HG02759 (cell line): ENCODE measurements around the gene THAP4.

Experiments
- ATAC-seq: cut with Tn5 transposase; IDR thresholded peaks from one replicate; pipeline ENCODE4 v1.9.1; 2021; ENCODE audit warnings: mild to moderate bottlenecking, moderate library complexity; ENCODE audit not compliant: unreplicated experiment

THAP4 gene

GRCh38 chr2:241565411-241565810, 71.5 kb downstream of the THAP4 start:
- ATAC-seq, result no peak

GRCh38 chr2:241564596-241565410, 72.2 kb downstream of the THAP4 start:
- ATAC-seq, result no peak

GRCh38 chr2:241563981-241564595, 72.9 kb downstream of the THAP4 start:
- ATAC-seq, result no peak

GRCh38 chr2:241563571-241563980, 73.4 kb downstream of the THAP4 start:
- no peak for ATAC-seq

GRCh38 chr2:241563031-241563507, 73.9 kb downstream of the THAP4 start:
- ATAC-seq, result no peak

- no peak for ATAC-seq
Measured at GRCh38 chr2:241562269-241562891, 74.6 kb downstream of the THAP4 start.

GRCh38 chr2:241561832-241562231, 75.1 kb downstream of the THAP4 start:
- ATAC-seq, result no peak

GRCh38 chr2:241560883-241561474, 76.0 kb downstream of the THAP4 start:
- ATAC-seq, result no peak

- ATAC-seq, result no peak
Measured at GRCh38 chr2:241560162-241560882, 76.6 kb downstream of the THAP4 start.

- no peak for ATAC-seq
Measured at GRCh38 chr2:241559323-241560161, 77.4 kb downstream of the THAP4 start.

GRCh38 chr2:241558532-241559322, 78.2 kb downstream of the THAP4 start, which contains the start of gene BOK:
Gene BOK, plus strand, starts transcription at chr2:241558745. Its CDS starts 739 bp downstream, at chr2:241559484.
- ATAC-seq, result no peak

- ATAC-seq, result no peak
Measured at GRCh38 chr2:241556746-241557145, 80.2 kb downstream of the THAP4 start.

GRCh38 chr2:241555711-241556110, 81.2 kb downstream of the THAP4 start:
- no peak for ATAC-seq

- no peak for ATAC-seq
Measured at GRCh38 chr2:241554610-241555322, 82.2 kb downstream of the THAP4 start.

- no peak for ATAC-seq
Measured at GRCh38 chr2:241553981-241554380, 83.0 kb downstream of the THAP4 start.

GRCh38 chr2:241553512-241553830, 83.5 kb downstream of the THAP4 start:
- ATAC-seq, result no peak

GRCh38 chr2:241551998-241552737, 84.8 kb downstream of the THAP4 start:
- ATAC-seq, result no peak

GRCh38 chr2:241551599-241551997, 85.4 kb downstream of the THAP4 start:
- no peak for ATAC-seq
